ENCODE results near the gene KIF27.
"Not testable (repeated sequence)": the region's sequence is repeated elsewhere in the genome, so short reads cannot be mapped to it uniquely, and the experiment has no call there.

KIF27 gene

GRCh38 chr9:83837070-83837643 lies 84.1 kb downstream of the KIF27 start:
- H3K9me3 ChIP-seq (ENCODE audit: insufficient read depth, low read length, severe bottlenecking); H3K4me3 ChIP-seq (ENCODE audit: low read depth in 1 of 2, low read length in 2 of 2); H3K27ac ChIP-seq (ENCODE audit: low read length); H3K36me3 ChIP-seq (ENCODE audit: insufficient read depth, low read length); H3K4me2 ChIP-seq (ENCODE audit: insufficient read depth, low read length); H3K9ac ChIP-seq (ENCODE audit: low read depth, low read length); H3K79me2 ChIP-seq (ENCODE audit: insufficient read depth, low read length); H4K20me1 ChIP-seq (ENCODE audit: insufficient read depth, low read length); H3K4me1 ChIP-seq (ENCODE audit: insufficient read depth, low read length); ATAC-seq (ENCODE audit: insufficient read depth, low read depth); H2AFZ ChIP-seq (ENCODE audit: low read depth, low read length); DNase-seq; H3K27me3 ChIP-seq (ENCODE audit: insufficient read depth, low read length, poor library complexity): not testable (repeated sequence)
- TF ChIP-seq CTCF (IDR thresholded peaks at IDR 0.05; ENCODE audit: borderline replicate concordance, extremely low read depth, low read length, poor library complexity, severe bottlenecking) = peak; percentile 10

DNA sequence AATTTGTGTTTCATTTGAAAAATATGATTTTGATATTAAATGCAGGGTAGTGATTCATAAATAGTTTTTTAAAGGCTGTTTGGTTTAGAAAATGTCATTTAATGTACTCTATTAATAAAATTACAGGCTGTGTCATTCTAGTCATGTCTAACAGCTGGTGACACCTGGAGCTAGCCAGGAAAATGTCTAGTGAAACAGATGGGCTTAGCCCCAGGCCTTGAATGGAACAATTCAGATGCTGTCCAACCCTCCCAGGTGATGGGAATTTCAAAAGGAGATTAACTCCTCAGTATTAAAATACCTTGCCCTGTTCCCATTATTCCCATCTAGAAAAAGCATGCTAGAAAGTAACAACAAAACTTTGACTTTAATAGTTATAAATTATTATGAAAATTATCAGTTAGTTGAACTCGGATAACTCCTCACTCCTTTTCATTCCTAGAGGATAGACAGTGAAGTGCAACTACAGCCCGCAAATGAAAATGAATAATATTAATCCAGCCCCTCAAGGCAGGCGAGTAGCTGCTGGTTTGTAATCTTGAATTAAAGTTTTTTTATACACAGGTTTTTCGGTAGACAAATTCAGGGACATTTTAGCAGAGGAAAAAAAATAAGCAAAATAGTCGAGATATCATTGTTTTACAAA lies 90.7 kb downstream of the KIF27 start:
- not testable (repeated sequence) for H3K27me3 ChIP-seq (ENCODE audit: insufficient read depth, low read length, poor library complexity); H3K4me2 ChIP-seq (ENCODE audit: insufficient read depth, low read length); H4K20me1 ChIP-seq (ENCODE audit: insufficient read depth, low read length); H2AFZ ChIP-seq (ENCODE audit: low read depth, low read length); H3K4me3 ChIP-seq (ENCODE audit: low read depth in 1 of 2, low read length in 2 of 2); DNase-seq; H3K27ac ChIP-seq (ENCODE audit: low read length); H3K79me2 ChIP-seq (ENCODE audit: insufficient read depth, low read length); H3K9me3 ChIP-seq (ENCODE audit: insufficient read depth, low read length, severe bottlenecking); ATAC-seq (ENCODE audit: insufficient read depth, low read depth); H3K36me3 ChIP-seq (ENCODE audit: insufficient read depth, low read length); H3K4me1 ChIP-seq (ENCODE audit: insufficient read depth, low read length); H3K9ac ChIP-seq (ENCODE audit: low read depth, low read length)

DNA sequence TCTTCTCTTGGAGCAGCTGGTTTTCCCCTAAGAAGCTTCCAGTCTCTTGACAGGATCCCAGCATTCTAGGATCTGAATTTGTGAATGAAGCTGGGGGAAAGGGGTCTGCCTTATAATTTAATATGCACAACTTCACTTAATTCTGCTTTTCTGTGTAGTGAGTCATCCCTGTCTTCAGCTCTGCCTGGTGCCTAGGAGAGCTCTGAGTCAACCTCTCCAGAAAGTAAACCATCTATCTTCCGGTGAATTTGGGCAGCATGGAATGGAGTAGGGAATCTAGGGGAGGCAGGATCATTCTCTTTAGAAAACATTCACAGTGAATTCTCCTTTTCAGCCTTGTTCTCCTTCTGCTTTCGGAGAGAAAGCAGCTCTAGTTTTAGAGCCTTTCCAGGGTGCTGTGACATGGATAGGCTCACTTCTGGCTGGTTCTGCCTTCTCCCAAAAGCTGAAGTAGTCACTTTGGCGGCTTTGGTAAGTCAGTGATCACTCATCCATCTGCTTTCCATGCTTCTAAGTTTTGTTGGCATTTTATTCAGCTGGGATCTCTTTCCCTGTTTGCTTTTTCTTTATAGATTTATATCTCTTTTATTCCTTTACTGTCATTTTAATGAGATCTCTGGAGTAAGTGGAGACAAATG lies 96.1 kb downstream of the KIF27 start:
- H3K4me1 ChIP-seq (ENCODE audit: insufficient read depth, low read length); ATAC-seq (ENCODE audit: insufficient read depth, low read depth); DNase-seq; H3K27me3 ChIP-seq (ENCODE audit: insufficient read depth, low read length, poor library complexity); H3K9me3 ChIP-seq (ENCODE audit: insufficient read depth, low read length, severe bottlenecking); H3K79me2 ChIP-seq (ENCODE audit: insufficient read depth, low read length); H3K36me3 ChIP-seq (ENCODE audit: insufficient read depth, low read length); H3K4me3 ChIP-seq (ENCODE audit: low read depth in 1 of 2, low read length in 2 of 2); H4K20me1 ChIP-seq (ENCODE audit: insufficient read depth, low read length); H3K4me2 ChIP-seq (ENCODE audit: insufficient read depth, low read length); H2AFZ ChIP-seq (ENCODE audit: low read depth, low read length); H3K9ac ChIP-seq (ENCODE audit: low read depth, low read length); H3K27ac ChIP-seq (ENCODE audit: low read length): not testable (repeated sequence)

DNA sequence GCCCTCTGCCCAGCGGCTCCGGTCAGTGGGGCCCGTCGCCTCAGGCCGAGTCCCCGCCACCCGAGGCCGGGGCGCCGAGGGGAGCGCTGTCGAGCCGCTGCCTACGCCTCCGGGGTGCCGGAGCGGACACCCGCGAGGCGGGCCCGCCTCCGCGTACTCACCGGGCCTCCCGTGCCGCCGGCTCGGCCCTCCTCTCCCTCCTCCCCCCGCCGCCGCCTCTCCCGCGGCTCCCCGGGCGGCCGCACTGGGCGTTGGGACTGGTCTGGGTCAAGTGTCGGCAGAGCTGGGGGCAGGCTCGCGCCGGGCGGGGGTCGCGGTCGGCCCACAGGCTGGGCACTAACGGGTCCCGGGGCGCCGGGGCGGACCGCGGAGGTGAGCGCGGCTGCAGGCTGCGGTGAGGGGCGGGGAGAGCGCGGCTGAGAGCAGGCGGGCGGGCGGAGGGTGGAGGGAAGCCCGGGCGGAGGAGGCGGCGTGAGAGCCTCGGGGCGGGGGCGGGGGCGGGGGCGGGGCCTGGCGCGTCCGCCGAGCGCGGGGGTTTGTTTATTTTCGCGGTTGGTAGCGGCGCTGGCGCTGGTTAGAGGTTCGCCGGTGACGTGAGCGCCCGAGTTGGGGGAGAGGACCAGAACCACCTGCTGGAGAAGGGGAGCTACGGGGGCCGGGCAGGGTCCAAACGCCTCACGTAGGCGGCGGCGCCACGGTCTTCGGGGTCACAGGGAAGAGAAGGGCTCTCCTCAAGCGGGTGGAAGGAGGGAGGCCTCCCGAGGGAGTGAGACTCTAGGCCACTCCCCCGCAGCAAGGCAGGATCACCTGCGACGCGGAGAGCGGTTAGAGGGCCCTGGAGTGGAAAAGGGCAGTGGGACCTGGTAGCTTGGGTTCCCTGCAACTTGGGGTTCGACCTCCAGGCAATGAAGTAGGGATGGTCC lies 103.6 kb downstream of the KIF27 start, which contains the start of gene GKAP1:
GKAP1 (minus strand) TSS at position 414 of the 923 bp plus-strand sequence. CDS start 11,252 bp downstream, outside the sequence.
- not testable (repeated sequence) for H3K36me3 ChIP-seq (ENCODE audit: insufficient read depth, low read length); H3K4me1 ChIP-seq (ENCODE audit: insufficient read depth, low read length); H3K79me2 ChIP-seq (ENCODE audit: insufficient read depth, low read length); H3K27ac ChIP-seq (ENCODE audit: low read length); H3K27me3 ChIP-seq (ENCODE audit: insufficient read depth, low read length, poor library complexity); H4K20me1 ChIP-seq (ENCODE audit: insufficient read depth, low read length); H3K9me3 ChIP-seq (ENCODE audit: insufficient read depth, low read length, severe bottlenecking)
- TF ChIP-seq CTCF (IDR thresholded peaks at IDR 0.05; ENCODE audit: borderline replicate concordance, extremely low read depth, low read length, poor library complexity, severe bottlenecking) = peak; percentile 23
- peak; percentile 81 for DNase-seq
- peak within 1 kb of the TSS; percentile 71 for H3K4me2 ChIP-seq (ENCODE audit: insufficient read depth, low read length)
- peak within 1 kb of the TSS; percentile 66 for H3K9ac ChIP-seq (ENCODE audit: low read depth, low read length)
- ATAC-seq (ENCODE audit: insufficient read depth, low read depth) = peak; percentile 91
- H2AFZ ChIP-seq (ENCODE audit: low read depth, low read length) = peak within 1 kb of the TSS; percentile 78
- peak within 1 kb of the TSS; percentile 36 to 67; a peak in 3 of 4 replicates for H3K4me3 ChIP-seq (ENCODE audit: low read depth in 1 of 2, low read length in 2 of 2)

DNA sequence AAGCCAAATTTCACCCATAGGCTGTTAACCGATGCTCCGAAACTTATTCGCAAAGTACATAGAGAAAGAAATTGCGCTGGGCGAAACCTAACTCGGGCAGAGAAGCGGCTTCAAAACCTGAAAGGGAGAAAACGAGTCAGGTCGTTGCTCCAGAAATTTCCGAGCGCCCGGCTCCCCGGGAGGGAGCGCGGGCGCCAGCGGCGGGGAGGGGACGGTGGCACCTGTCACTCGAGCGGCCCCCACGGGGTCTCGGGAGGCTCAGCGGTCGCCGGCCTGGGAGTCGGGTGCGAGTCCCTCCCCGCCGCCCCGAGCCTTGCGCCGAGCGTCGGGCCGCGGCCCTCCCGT lies 104.2 kb downstream of the KIF27 start:
- H3K79me2 ChIP-seq (ENCODE audit: insufficient read depth, low read length); H3K9me3 ChIP-seq (ENCODE audit: insufficient read depth, low read length, severe bottlenecking); H4K20me1 ChIP-seq (ENCODE audit: insufficient read depth, low read length); H3K36me3 ChIP-seq (ENCODE audit: insufficient read depth, low read length); H3K27ac ChIP-seq (ENCODE audit: low read length); H3K4me1 ChIP-seq (ENCODE audit: insufficient read depth, low read length); H3K27me3 ChIP-seq (ENCODE audit: insufficient read depth, low read length, poor library complexity): not testable (repeated sequence)
- peak; percentile 37 for ATAC-seq (ENCODE audit: insufficient read depth, low read depth)
- peak overlapping the region; percentile 36 to 67; a peak in 3 of 4 replicates for H3K4me3 ChIP-seq (ENCODE audit: low read depth in 1 of 2, low read length in 2 of 2)
- peak overlapping the region; percentile 66 for H3K9ac ChIP-seq (ENCODE audit: low read depth, low read length)
- H3K4me2 ChIP-seq (ENCODE audit: insufficient read depth, low read length) = peak overlapping the region; percentile 71
- DNase-seq = peak; percentile 27
- H2AFZ ChIP-seq (ENCODE audit: low read depth, low read length) = peak overlapping the region; percentile 72

DNA sequence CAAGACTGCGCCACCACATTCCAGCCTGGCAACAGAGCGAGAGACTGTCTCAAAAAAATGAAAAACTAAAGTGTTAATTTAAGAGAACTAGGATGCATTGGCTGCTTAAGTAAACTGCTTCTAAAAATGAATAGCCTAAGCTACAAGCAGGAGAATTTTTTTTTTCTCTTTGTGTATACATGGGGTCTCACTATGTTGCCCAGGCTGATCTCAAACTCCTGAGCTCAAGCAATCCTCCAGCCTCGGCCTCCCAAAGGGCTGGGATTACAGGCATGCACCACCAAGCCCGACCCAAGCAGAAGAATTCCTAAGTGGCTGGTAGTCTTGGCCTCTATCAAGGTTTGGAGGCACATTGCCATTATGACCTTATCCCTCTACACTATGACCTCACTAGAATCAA lies 106.1 kb downstream of the KIF27 start:
- H3K79me2 ChIP-seq (ENCODE audit: insufficient read depth, low read length); H3K27ac ChIP-seq (ENCODE audit: low read length); H3K27me3 ChIP-seq (ENCODE audit: insufficient read depth, low read length, poor library complexity); H3K9me3 ChIP-seq (ENCODE audit: insufficient read depth, low read length, severe bottlenecking); H3K9ac ChIP-seq (ENCODE audit: low read depth, low read length); DNase-seq; H3K4me3 ChIP-seq (ENCODE audit: low read depth in 1 of 2, low read length in 2 of 2); H2AFZ ChIP-seq (ENCODE audit: low read depth, low read length); H3K4me2 ChIP-seq (ENCODE audit: insufficient read depth, low read length); H3K36me3 ChIP-seq (ENCODE audit: insufficient read depth, low read length); H4K20me1 ChIP-seq (ENCODE audit: insufficient read depth, low read length); H3K4me1 ChIP-seq (ENCODE audit: insufficient read depth, low read length); ATAC-seq (ENCODE audit: insufficient read depth, low read depth): not testable (repeated sequence)
